Mucosa of descending colon (tissue), 3 donors: ENCODE measurements around the gene CD38. TPM values are rescaled to one million over a fixed set of nuclear protein-coding genes. Genes with fewer than 3 reads are reported as not detected.
"Not testable (repeated sequence)": the region's sequence is repeated elsewhere in the genome, so short reads cannot be mapped to it uniquely, and the experiment has no call there.

Experiments used
- ATAC-seq: fragments of 200-7000 bp; cut with Tn5 transposase; one replicate; pipeline ENCODE4 v1.9.1; 2020; ENCODE audit warnings: mild to moderate bottlenecking, moderate library complexity
- DNase-seq, 3 donors: peaks; one replicate each; pipeline ENCODE4 v3.0.0-alpha.2; 2020
- H3K36me3 ChIP-seq: fragments of 200-600 bp; one replicate; pipeline ENCODE4 v1.8.0; 2021; ENCODE audit warnings: low read depth, mild to moderate bottlenecking
- H3K4me1 ChIP-seq: fragments of 200-600 bp; one replicate; pipeline ENCODE4 v1.8.0; 2021; ENCODE audit warnings: low read depth, mild to moderate bottlenecking
- H3K4me3 ChIP-seq: fragments of 200-600 bp; one replicate; pipeline ENCODE4 v1.8.0; 2021; ENCODE audit warnings: mild to moderate bottlenecking
- H3K9me3 ChIP-seq: fragments of 200-600 bp; one replicate; pipeline ENCODE4 v1.8.0; 2021; ENCODE audit warnings: mild to moderate bottlenecking
- intact Hi-C, 2 donors: fragments of 100-400 bp; cut with DNase I in 1 of 2; cut with micrococcal nuclease in 1 of 2; formaldehyde crosslinking; loops; one replicate each; pipeline versions ENCODE4 v1.11.0 to v1.11.1; 2022; cut with DNase I, micrococcal nuclease
- total RNA-seq, 3 donors: library from RNA; stranded (reverse); fragmentation: NEBNext Ultra II Directional in 2 of 3; extraction: Animal tissue kit (Norgen Biotek cat#: 25700) in 2 of 3; gene quantifications; one replicate each; pipeline versions ENCODE4 v1.2.1 to v1.2.4, GENCODE V29; 2021 to 2023
- TF ChIP-seq, protein P1 (sequence below): fragments of 200-600 bp; IDR thresholded peaks from one replicate; pipeline ENCODE4 v1.8.0; 2022; ENCODE audit warnings: antibody characterized with exemption, mild to moderate bottlenecking
- donor health status: DM: no; HTN: no; CAD: no; lungs with moderate emphysema.
- donor health status: DM: no; HTN: no; CAD: no.
- donor health status: DM: no; HTN: yes; CAD: no.

CD38 gene
- total RNA-seq, 3 donors from 2014 or later: 1.8 to 6.2 (median 3.8) TPM

DNA sequence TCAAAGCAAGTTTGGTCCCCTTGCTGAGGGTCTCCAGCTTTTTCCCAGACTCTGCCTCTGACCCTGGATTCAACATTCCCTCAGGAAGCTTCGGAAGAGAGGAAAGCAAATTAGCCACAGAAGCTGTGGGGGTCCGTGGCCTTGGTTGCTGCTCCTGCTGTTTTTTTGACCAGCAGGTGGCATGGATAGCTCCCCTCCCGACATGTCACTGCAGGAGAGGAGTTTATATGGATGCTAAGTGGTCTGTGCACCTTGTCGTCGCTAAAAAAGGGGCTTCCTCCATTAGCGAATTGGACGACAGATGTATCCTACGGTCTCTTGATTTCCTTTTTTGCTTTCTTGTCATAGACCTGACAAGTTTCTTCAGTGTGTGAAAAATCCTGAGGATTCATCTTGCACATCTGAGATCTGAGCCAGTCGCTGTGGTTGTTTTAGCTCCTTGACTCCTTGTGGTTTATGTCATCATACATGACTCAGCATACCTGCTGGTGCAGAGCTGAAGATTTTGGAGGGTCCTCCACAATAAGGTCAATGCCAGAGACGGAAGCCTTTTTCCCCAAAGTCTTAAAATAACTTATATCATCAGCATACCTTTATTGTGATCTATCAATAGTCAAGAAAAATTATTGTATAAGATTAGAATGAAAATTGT is 70.2 kb downstream of the CD38 start:
- Histone ChIP-seq H3K9me3 (no peaks in the 10 kb centered on the region), H3K4me3 (no peak overlapping the region), H3K4me1 (no peaks in the 10 kb centered on the region), H3K36me3 (no peaks in the 10 kb centered on the region)
- no peak for DNase-seq
- no peak for ATAC-seq
- TF ChIP-seq, protein P1, sequence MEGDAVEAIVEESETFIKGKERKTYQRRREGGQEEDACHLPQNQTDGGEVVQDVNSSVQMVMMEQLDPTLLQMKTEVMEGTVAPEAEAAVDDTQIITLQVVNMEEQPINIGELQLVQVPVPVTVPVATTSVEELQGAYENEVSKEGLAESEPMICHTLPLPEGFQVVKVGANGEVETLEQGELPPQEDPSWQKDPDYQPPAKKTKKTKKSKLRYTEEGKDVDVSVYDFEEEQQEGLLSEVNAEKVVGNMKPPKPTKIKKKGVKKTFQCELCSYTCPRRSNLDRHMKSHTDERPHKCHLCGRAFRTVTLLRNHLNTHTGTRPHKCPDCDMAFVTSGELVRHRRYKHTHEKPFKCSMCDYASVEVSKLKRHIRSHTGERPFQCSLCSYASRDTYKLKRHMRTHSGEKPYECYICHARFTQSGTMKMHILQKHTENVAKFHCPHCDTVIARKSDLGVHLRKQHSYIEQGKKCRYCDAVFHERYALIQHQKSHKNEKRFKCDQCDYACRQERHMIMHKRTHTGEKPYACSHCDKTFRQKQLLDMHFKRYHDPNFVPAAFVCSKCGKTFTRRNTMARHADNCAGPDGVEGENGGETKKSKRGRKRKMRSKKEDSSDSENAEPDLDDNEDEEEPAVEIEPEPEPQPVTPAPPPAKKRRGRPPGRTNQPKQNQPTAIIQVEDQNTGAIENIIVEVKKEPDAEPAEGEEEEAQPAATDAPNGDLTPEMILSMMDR: no peak
- intact Hi-C loops: no loop called here

DNA sequence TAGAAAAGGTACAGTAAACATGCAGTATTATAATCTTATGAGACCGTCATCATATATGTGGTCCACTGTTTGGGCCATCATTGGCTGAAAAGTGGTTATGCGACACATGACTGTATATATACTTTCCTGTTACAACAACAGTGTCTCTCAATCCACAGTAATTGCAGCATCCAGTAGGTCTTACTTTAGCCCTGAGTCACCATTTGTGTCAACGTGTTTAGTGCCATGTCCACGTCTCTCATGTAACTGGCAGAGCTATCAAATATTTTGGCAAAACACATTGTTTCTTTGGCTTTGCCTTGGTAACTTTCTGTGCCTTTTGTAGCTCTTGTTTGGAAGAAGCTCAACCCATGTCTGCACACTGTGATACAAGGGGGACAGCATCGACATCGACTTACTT is 73.8 kb downstream of the CD38 start:
- Histone ChIP-seq H3K36me3 (no peaks in the 10 kb centered on the region), H3K4me3 (no peak overlapping the region), H3K4me1 (no peaks in the 10 kb centered on the region), H3K9me3 (no peaks in the 10 kb centered on the region)
- DNase-seq: no peak
- TF ChIP-seq, protein P1: no peak
- no peak for ATAC-seq
- intact Hi-C loops: no loop called here

DNA sequence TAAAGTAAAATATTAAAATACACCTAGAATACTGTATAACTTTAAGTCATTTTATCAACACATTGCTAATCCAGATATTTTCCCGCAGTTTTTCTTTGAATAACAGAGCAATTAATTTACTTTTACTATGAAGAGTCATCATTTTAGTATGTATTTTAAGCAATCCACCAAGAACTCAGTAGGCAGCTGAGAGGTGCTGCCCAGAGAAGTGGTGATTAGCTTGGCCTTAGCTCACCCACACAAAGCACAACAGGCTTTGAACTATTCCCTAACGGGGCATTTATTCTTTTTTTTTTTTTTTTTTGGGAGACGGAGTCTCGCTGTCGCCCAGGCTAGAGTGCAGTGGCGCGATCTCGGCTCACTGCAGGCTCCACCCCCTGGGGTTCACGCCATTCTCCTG is 74.4 kb downstream of the CD38 start:
- Histone ChIP-seq H3K36me3 (no peaks in the 10 kb centered on the region), H3K4me3 (no peak overlapping the region), H3K4me1 (no peaks in the 10 kb centered on the region), H3K9me3 (no peaks in the 10 kb centered on the region)
- no peak for ATAC-seq
- TF ChIP-seq, protein P1: no peak
- DNase-seq: no peak
- intact Hi-C loops: no loop called here

DNA sequence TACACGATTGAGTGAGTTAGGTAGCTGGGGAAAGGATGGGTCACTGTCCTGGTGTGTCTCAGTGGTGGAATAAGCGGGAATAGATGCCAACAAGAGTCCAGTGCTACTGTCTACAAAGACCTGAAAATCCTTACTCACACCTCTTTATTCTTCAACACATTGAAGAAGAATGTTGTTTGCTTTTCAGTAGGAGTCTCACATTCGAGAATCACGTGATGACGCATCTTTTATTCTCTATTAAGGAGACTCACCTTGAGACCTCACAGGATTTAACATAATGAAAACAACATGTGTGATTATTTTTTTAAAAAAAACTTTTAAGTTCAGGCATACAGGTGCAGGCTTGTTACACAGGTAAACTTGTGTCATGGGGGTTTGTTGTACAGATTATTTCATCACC is 75.2 kb downstream of the CD38 start:
- ATAC-seq: no peak

DNA sequence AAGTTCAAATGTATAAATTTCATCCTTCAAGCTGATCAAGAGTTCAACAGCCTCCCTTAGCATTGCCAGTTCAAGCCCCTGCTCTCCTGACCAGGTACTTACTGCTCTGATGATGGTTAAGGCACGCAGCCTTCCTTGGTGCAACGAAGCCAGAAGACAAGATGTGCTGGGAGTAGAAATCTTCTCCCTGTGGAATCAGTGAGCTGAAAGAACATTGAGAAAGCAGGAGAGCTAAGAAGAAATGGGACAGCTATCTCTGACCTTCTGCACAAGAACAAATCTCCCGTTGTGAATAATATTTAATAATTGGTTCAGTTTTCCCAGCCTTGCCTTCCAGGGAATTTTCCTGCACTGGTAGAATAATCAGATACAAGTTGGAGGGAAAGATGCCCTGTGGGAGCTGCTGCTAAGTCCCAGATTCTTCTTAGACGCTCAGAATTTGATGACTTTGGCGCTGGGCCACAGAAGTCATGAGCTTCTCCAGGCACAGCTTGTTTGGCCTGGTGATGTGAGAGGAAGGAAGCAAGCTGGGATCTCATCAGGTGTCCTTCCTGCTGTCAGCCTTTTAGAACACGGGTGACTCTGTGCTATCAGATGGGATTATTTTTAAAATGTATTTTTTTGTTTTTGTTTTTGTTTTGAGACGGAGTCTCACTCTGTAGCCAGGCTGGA is 77.8 kb downstream of the CD38 start:
- no peaks in the 10 kb centered on the region for H3K4me1 ChIP-seq
- no peaks in the 10 kb centered on the region for H3K36me3 ChIP-seq
- H3K9me3 ChIP-seq: no peaks in the 10 kb centered on the region
- DNase-seq: no peak
- no peak for ATAC-seq
- no peak overlapping the region for H3K4me3 ChIP-seq
- TF ChIP-seq, protein P1: no peak
- intact Hi-C loops: no loop called here

More for the DNA sequence above, 75.2 kb downstream of the CD38 start:
- no peaks in the 10 kb centered on the region for H3K9me3 ChIP-seq
- no peak overlapping the region for H3K4me3 ChIP-seq
- no peak for DNase-seq
- H3K4me1 ChIP-seq: no peaks in the 10 kb centered on the region
- intact Hi-C loops: no loop called here
- TF ChIP-seq, protein P1: no peak
- no peaks in the 10 kb centered on the region for H3K36me3 ChIP-seq

DNA sequence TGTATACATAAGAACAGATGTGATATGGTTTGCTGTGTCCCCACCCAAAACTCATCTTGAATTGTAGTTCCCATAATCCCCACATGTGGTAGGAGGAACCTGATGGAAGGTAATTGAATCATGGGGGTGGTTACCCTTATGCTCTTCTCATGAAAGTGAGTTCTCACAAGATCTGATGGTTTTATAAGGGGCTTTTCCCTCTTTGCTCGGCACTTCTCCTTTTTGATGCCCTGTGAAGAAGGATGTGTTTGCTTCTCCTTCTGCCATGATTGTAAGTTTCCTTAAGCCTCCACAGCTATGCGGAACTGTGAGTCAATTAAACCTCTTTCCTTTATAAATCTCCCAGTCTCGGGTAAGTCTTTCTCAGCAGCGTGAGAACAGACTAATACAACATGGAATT is 83.1 kb downstream of the CD38 start:
- ATAC-seq, intact Hi-C loops: not testable (repeated sequence)

More for the DNA sequence above, 83.1 kb downstream of the CD38 start:
- H3K36me3 ChIP-seq, H3K4me1 ChIP-seq, H3K9me3 ChIP-seq, H3K4me3 ChIP-seq, DNase-seq: not testable (repeated sequence)
